K562 (cell line): ENCODE measurements around the gene CDKL1. TPM values are rescaled to one million over a fixed set of nuclear protein-coding genes. Genes with fewer than 3 reads are reported as not detected.

Source experiments
- ATAC-seq: fragments of 200-7000 bp; cut with Tn5 transposase; 3 replicates; pipeline ENCODE4 v1.9.1; 2020; ENCODE audit warnings: moderate library complexity
- BruUV-seq: library from RNA; stranded (reverse); fragments of 400-500 nt; replicated peaks from 2 replicates; lab custom pipeline; 2021; lab: Mats Ljungman, UMichigan
- CTCF ChIA-PET: fragments of 300-600 bp; formaldehyde crosslinking; extraction: SDS; loops from one replicate; lab custom pipeline; 2021; ENCODE audit warnings: low intra/inter-chr PET ratio; lab: Yijun Ruan, JAX
- POLR2A ChIA-PET: fragments of 300-600, 350-650 bp; sonication (Branson Sonifier 250); formaldehyde crosslinking; extraction: SDS; loops from one replicate; lab custom pipeline; 2021; ENCODE audit warnings: antibody characterized with exemption, inconsistent platforms; lab: Yijun Ruan, JAX
- DNase-seq, 4 experiments: peaks; one replicate each; pipeline versions ENCODE4 v3.0.0 to v3.0.0-alpha.2; 2011 to 2018; ENCODE audit warnings: low spot score in 3 of 4, mixed read lengths in 3 of 4; ENCODE audit errors: extremely low read depth in 1 of 4
- FAIRE-seq: peaks from 2 replicates; lab custom pipeline; 2011; peaks lifted over from hg19 to GRCh38; lab: Jason Lieb, UNC
- H2AFZ ChIP-seq: 2 replicates; pipeline ENCODE4 v1.6.0; 2011; ENCODE audit warnings: low read depth, low read length, control low read depth, inconsistent platforms
- H3K27ac ChIP-seq: fragments of 200-600 bp; 3 replicates; pipeline ENCODE4 v1.8.0; 2011; ENCODE audit warnings: low read depth, mild to moderate bottlenecking, control low read depth, inconsistent platforms, low read length, moderate library complexity, mixed read lengths; ENCODE audit errors: extremely low read depth
- H3K27me3 ChIP-seq, 2 experiments: fragments of 300-600 bp in 1 of 2; 2 replicates in 1 of 2; 3 replicates in 1 of 2; pipeline versions ENCODE4 v1.6.0 to v1.8.0; 2011; ENCODE audit warnings: inconsistent platforms in 2 of 2, low read length in 2 of 2, mild to moderate bottlenecking in 1 of 2, mixed read lengths in 1 of 2, moderate library complexity in 1 of 2; ENCODE audit not compliant: control insufficient read depth in 2 of 2, insufficient read depth in 2 of 2
- H3K36me3 ChIP-seq: fragments of 300-600 bp; 3 replicates; pipeline ENCODE4 v1.8.0; 2011; ENCODE audit warnings: mild to moderate bottlenecking, low read length, inconsistent platforms; ENCODE audit not compliant: control insufficient read depth, insufficient read depth
- H3K4me1 ChIP-seq, 2 experiments: fragments of 200-600 bp in 1 of 2; replicated peaks in 1 of 2; 2 replicates in 1 of 2; 3 replicates in 1 of 2; pipeline versions ENCODE4 v1.5.1 to v1.8.0; 2011; ENCODE audit warnings: inconsistent platforms in 2 of 2, low read length in 2 of 2, mild to moderate bottlenecking in 1 of 2, mixed read lengths in 1 of 2, moderate library complexity in 1 of 2; ENCODE audit not compliant: control insufficient read depth in 2 of 2, insufficient read depth in 2 of 2
- H3K4me2 ChIP-seq: 2 replicates; pipeline ENCODE4 v1.6.1; 2011; ENCODE audit warnings: low read length, control low read depth, inconsistent platforms, mixed read lengths; ENCODE audit not compliant: insufficient read depth
- H3K4me3 ChIP-seq: fragments of 200-600 bp; sonication (generic), shearing (Covaris generic); 2 replicates; pipeline ENCODE4 v1.5.1; 2016; ENCODE audit warnings: control low read depth, inconsistent platforms
- H3K79me2 ChIP-seq: fragments of 200-600 bp; 3 replicates; pipeline ENCODE4 v1.8.0; 2011; ENCODE audit warnings: low read length, inconsistent platforms; ENCODE audit not compliant: control insufficient read depth, insufficient read depth
- H3K9ac ChIP-seq, 2 experiments: 2 replicates each; pipeline versions ENCODE4 v1.6.0 to v1.6.1; 2011; ENCODE audit warnings: low read depth in 2 of 2, low read length in 2 of 2, control low read depth in 1 of 2, inconsistent platforms in 1 of 2, mild to moderate bottlenecking in 1 of 2, mixed read lengths in 1 of 2; ENCODE audit not compliant: insufficient read depth in 1 of 2
- H3K9me1 ChIP-seq: one replicate; pipeline ENCODE4 v1.6.0; 2011; ENCODE audit warnings: inconsistent platforms, mild to moderate bottlenecking, low read length, moderate library complexity; ENCODE audit not compliant: control insufficient read depth, insufficient read depth
- H3K9me3 ChIP-seq: replicated peaks from 2 replicates; pipeline ENCODE4 v1.5.1; 2011; ENCODE audit warnings: low read depth, low read length, inconsistent platforms; ENCODE audit not compliant: control insufficient read depth, insufficient read depth
- H4K20me1 ChIP-seq: replicated peaks from 2 replicates; pipeline ENCODE4 v1.6.1; 2011; ENCODE audit warnings: low read length, inconsistent platforms, mixed read lengths; ENCODE audit not compliant: control insufficient read depth, insufficient read depth
- ARHGAP35 ChIP-seq: fragments of 450-650 bp; IDR thresholded peaks from 2 replicates; pipeline ENCODE4 v1.6.1; 2018; ENCODE audit not compliant: partially characterized antibody
- HMG20B ChIP-seq: fragments of 250-450 bp; sonication (Bioruptor Pico); IDR thresholded peaks from 2 replicates; pipeline ENCODE4 v1.5.0; 2021; ENCODE audit warnings: mild to moderate bottlenecking
- NEUROD1 ChIP-seq: fragments of 150-350 bp; IDR thresholded peaks from 2 replicates; pipeline ENCODE4 v1.6.1; 2014; ENCODE audit warnings: borderline replicate concordance, low read length, low read depth; ENCODE audit not compliant: partially characterized antibody
- NUFIP1 ChIP-seq: fragments of 450-650 bp; IDR thresholded peaks from 2 replicates; pipeline ENCODE4 v1.6.1; 2018; ENCODE audit not compliant: partially characterized antibody
- POLR2AphosphoS2 ChIP-seq: IDR thresholded peaks from 2 replicates; pipeline ENCODE4 v1.6.1; 2012; ENCODE audit warnings: low read length, improper control_type of control experiment
- POLR3A ChIP-seq: IDR thresholded peaks from 2 replicates; pipeline ENCODE4 v1.6.1; 2011; ENCODE audit warnings: borderline replicate concordance, mild to moderate bottlenecking, moderate library complexity; ENCODE audit not compliant: insufficient read length, insufficient read depth; ENCODE audit errors: extremely low read depth
- RAD21 ChIP-seq, 2 experiments: fragments of 250-450 bp in 1 of 2; fragments of 450-650 bp in 1 of 2; sonication (Bioruptor Pico) in 1 of 2; formaldehyde crosslinking in 1 of 2; IDR thresholded peaks in 1 of 2; conservative IDR thresholded peaks in 1 of 2; 2 replicates each; pipeline versions ENCODE4 v1.4.0 to v1.8.0; 2020 to 2022; ENCODE audit warnings: mild to moderate bottlenecking in 2 of 2, moderate library complexity in 1 of 2
- RBBP5 ChIP-seq: fragments of 200-600 bp; sonication (generic); IDR thresholded peaks from 2 replicates; pipeline ENCODE4 v1.6.1; 2012; ENCODE audit warnings: borderline replicate concordance, mild to moderate bottlenecking, low read length, control low read depth, inconsistent platforms; ENCODE audit not compliant: insufficient read depth, poor library complexity, severe bottlenecking
- TAF9B ChIP-seq: fragments of 450-650 bp; IDR thresholded peaks from 2 replicates; pipeline ENCODE4 v1.6.1; 2018; ENCODE audit warnings: mild to moderate bottlenecking; ENCODE audit not compliant: partially characterized antibody
- TRIM24 ChIP-seq, 2 experiments: fragments of 450-650 bp; IDR thresholded peaks; 2 replicates each; pipeline ENCODE4 v1.6.1; 2016
- ZNF24 ChIP-seq: fragments of 450-650 bp; IDR thresholded peaks from 2 replicates; pipeline ENCODE4 v1.6.1; 2016
- ZNF436 ChIP-seq: fragments of 250-450, 450-650 bp; sonication (Bioruptor Pico); formaldehyde crosslinking; IDR thresholded peaks from 2 replicates; pipeline ENCODE4 v1.7.0; 2020; ENCODE audit warnings: mild to moderate bottlenecking
- WGBS: fragments of 100-300 bp; shearing (Covaris generic); methylation state at CpG from one replicate; pipeline ENCODE4 v1.1.6; 2016; ENCODE audit warnings: low coverage, mixed read lengths; ENCODE audit not compliant: insufficient coverage; ENCODE audit errors: missing lambda C conversion rate; 5-methylcytosine and 5-hydroxymethylcytosine counted together
- in situ Hi-C: fragments of 300-500 bp; cut with MboI; formaldehyde crosslinking; loops from 4 replicates; pipeline ENCODE4 v1.15.0; 2018; ENCODE audit warnings: inconsistent platforms, mixed read lengths
- intact Hi-C: fragments of 100-400 bp; cut with micrococcal nuclease; formaldehyde crosslinking; loops from 2 replicates; pipeline ENCODE4 v1.14.2; 2022
- polyA plus RNA-seq, 8 experiments: library from polyadenylated mRNA; depleted of rRNA in 4 of 8; stranded (reverse) in 5 of 8; unstranded in 3 of 8; fragments of >200 nt; fragmentation: Nextera tagmentation in 2 of 8; fragmentation: Illumina TruSeq in 1 of 8; extraction: Ambion mirVana in 2 of 8; extraction: Trizol in 1 of 8; gene quantifications; 2 replicates each; pipeline versions ENCODE4 v1.2.1 to v1.2.3, GENCODE V29; 2011 to 2014; ENCODE audit warnings: inconsistent platforms in 1 of 8, missing spikeins in 1 of 8
- total RNA-seq, 7 experiments: library from RNA; depleted of rRNA in 6 of 7; stranded (reverse); fragments of >200 nt in 6 of 7; fragmentation: Illumina TruSeq in 2 of 7; extraction: Trizol in 2 of 7; gene quantifications; 2 replicates each; pipeline versions ENCODE4 v1.2.1 to v1.2.3, GENCODE V29; 2011 to 2021; ENCODE audit warnings: low replicate concordance in 1 of 7

CDKL1 gene
- total and polyA plus RNA-seq, 9 of the 15 experiments (the other 6 are each of a cell fraction or from before 2014, with no cell fraction given) = 2.3 to 35.0 (median 7.5) TPM

- in situ Hi-C loops = loop anchor here (25.0 kb wide), 1 partner anchor 447 kb away; no protein-coding TSS in a partner anchor
- H3K27me3 ChIP-seq = no peaks in the 10 kb centered on the region
- WGBS = 60% methylated on average over 5 of the region's 5 CpGs
- H3K9me3 ChIP-seq = no peaks in the 10 kb centered on the region
- no peaks in the 10 kb centered on the region for H3K9me1 ChIP-seq
- H2AFZ ChIP-seq = no peak overlapping the region
- FAIRE-seq = no peak
- H3K9ac ChIP-seq = no peak overlapping the region
- H3K36me3 ChIP-seq = peaks cover 4% of the 10 kb centered on the region; the same call in 1 of the 3 replicates
- TF ChIP-seq TRIM24 (IDR thresholded peaks at IDR 0.05) (no peak), HMG20B (no peak), POLR3A (no peak), ARHGAP35 (no peak), ZNF436 (CRISPR knock-in tag) (no peak), RBBP5 (no peak), RAD21 (CRISPR knock-in tag; conservative IDR thresholded peaks at IDR 0.05 in 1 of 2, IDR thresholded peaks at IDR 0.05 in 1 of 2) (no peak), NUFIP1 (no peak), POLR2AphosphoS2 (no peak), ZNF24 (no peak), TAF9B (no peak), NEUROD1 (no peak)
- no peaks in the 10 kb centered on the region for H3K79me2 ChIP-seq
- intact Hi-C loops = no loop called here
- ChIA-PET POLR2A (interaction anchor here (0.6 kb wide), 2 partner anchors 8 to 900 kb away, joined by 3 read pairs; partner anchors contain the start of gene TMX1), CTCF (no interaction called here)
- no peak for DNase-seq
- no peak for ATAC-seq
- H3K4me1 ChIP-seq = peaks cover 0 to 16% of the 10 kb centered on the region in 2 experiments; a peak in 3 of 5 replicates
- no peak overlapping the region for H3K27ac ChIP-seq
- no peaks in the 10 kb centered on the region for H4K20me1 ChIP-seq
- no TSS peak for BruUV-seq
- H3K4me3 ChIP-seq = no peak overlapping the region
- H3K4me2 ChIP-seq = no peak overlapping the region
Measured at GRCh38 chr14:50340045-50340444, 56.6 kb downstream of the CDKL1 start.
